Fibroblast of mammary gland (primary cell): ENCODE data around the gene ULBP2.
"Not testable (repeated sequence)": the region's sequence is repeated elsewhere in the genome, so short reads cannot be mapped to it uniquely, and the experiment has no call there.

Experiments
- DNase-seq: peaks from one replicate; pipeline ENCODE4 v3.0.0-alpha.2; 2010; ENCODE audit warnings: low read depth
- H3K4me3 ChIP-seq: 2 replicates; pipeline ENCODE4 v1.5.1; 2011; ENCODE audit warnings: low read depth, mild to moderate bottlenecking, low read length, moderate library complexity; ENCODE audit not compliant: control insufficient read depth
- CTCF ChIP-seq: conservative IDR thresholded peaks from 2 replicates; pipeline ENCODE4 v1.5.1; 2011; ENCODE audit warnings: low read depth, low read length, inconsistent platforms; ENCODE audit not compliant: control insufficient read depth, insufficient read depth

Gene ULBP2

DNA sequence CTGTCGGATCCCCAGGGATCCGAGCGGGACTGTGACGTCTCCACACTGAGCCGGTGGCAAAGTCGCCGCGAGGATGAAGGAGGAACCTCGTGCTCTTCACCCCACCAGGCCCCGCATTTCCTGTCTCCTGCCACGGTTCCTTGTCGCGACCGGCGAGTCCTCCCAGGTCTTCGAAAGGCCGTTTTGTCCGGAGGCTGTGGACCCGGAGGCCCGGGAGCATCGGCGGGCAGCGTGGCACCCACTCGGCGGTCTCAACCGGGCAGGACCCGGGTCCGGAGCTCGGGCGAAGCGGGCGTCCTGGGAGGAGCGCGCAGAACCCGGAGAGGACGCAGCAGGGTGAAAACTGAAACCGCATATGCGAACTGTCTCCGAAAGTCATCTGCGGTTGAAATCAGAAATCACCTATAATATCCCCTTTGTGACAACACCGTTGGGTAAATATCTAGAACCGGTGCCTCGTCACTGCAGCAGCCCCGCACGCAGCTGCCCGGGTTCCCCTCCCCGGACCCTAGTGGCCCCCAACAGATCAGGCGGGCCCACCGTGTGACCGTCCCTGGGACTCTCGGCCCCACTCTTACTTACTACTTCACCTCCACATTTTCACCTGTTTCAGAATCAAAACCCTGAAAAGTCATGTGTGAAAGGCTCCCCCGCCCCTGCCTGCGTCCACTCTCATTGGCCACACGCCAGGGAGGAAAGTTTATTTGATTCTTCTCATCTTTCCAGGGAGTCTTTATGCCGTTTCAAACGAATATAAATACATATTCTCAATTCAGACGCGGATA is 3.1 kb upstream of the ULBP2 start:
- no peak for DNase-seq
- no peak for TF ChIP-seq CTCF
- peak overlapping the region; percentile 37 for H3K4me3 ChIP-seq

GRCh38 chr6:149939356-149939648 is 2.5 kb upstream of the ULBP2 start:
- no peak overlapping the region for H3K4me3 ChIP-seq
- TF ChIP-seq CTCF = no peak
- no peak for DNase-seq

DNA sequence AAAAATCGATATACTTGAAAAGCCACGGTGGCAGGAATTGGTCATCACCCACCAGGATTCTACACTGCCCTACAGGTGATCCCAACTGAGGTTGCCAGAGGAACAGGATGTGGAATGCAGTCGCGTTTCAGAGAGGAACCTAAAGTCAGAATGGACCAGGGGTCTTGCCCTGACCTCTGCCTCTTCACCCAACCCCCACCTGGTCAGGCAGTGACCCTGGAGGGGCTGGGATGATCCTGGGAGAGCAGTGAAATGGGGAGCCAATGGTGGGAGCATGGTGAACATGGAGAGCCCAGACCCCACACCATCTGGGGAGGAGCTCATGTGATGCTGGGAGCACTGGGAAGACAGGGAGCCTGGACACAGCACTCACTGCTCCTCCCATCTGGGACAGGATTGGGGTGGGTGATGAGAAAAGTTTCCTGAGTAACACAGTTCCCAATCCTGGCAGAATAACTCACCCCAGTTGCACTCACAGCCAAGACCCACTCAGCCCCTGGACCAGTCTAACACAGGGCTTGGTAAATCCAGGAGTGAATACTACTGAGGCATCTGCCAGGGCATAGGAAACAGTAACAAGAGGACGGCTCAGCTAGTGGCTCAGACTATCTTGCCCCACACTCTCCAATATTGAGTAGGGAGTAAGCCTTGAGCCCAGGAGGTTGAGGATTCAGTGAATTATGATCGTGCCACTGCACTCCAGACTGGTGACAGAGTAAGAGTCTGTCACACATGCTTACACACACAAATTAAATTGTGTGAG is 1.7 kb upstream of the ULBP2 start:
- H3K4me3 ChIP-seq = no peak overlapping the region
- no peak for TF ChIP-seq CTCF
- peak; percentile 37 for DNase-seq

DNA sequence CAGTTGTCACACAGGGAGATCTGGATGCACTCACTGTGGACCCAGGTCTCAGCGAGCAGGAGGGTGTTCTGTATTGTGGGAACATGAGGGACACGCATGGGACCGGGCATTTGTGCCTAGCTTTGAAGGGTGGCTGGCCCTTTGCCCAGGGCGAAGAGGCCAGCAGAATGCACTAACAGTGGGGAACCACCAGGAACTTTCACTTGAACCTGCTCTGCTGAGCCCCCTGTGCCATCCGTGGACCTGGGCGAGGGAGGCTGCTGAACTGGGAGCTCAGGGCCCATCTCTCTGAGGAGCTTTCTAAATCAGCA is 1.2 kb upstream of the ULBP2 start:
- no peak for DNase-seq
- TF ChIP-seq CTCF = no peak
- no peak overlapping the region for H3K4me3 ChIP-seq

- DNase-seq = no peak
- H3K4me3 ChIP-seq = peak overlapping the region; percentile 51
- no peak for TF ChIP-seq CTCF
Measured at GRCh38 chr6:149942461-149942829, 631 bp downstream of the ULBP2 start.

- DNase-seq, H3K4me3 ChIP-seq: not testable (repeated sequence)
Measured at GRCh38 chr6:149943321-149943720, 1.5 kb downstream of the ULBP2 start.

- DNase-seq, H3K4me3 ChIP-seq: not testable (repeated sequence)
Measured at GRCh38 chr6:149945276-149945675, 3.5 kb downstream of the ULBP2 start.

DNA sequence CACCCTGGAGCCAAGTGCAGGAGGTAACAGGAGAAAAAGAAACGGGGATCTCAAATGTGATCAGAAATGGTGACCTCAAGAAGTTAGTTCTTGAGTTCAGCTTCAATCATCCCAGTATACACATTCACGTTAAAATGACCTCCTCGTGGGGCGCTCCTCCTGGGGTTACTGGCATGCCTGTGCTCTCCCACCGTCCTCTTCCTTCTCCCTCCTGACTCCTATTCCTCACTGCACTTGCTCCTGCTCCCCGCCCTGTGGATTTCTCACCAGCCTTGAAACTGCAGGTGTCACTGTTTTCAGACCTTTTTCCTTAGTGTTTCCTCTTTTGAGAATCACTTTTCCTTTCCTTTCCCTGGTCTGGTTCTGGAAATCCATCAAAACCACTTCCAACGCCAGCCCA is 4.8 kb downstream of the ULBP2 start:
- DNase-seq, H3K4me3 ChIP-seq: not testable (repeated sequence)

DNA sequence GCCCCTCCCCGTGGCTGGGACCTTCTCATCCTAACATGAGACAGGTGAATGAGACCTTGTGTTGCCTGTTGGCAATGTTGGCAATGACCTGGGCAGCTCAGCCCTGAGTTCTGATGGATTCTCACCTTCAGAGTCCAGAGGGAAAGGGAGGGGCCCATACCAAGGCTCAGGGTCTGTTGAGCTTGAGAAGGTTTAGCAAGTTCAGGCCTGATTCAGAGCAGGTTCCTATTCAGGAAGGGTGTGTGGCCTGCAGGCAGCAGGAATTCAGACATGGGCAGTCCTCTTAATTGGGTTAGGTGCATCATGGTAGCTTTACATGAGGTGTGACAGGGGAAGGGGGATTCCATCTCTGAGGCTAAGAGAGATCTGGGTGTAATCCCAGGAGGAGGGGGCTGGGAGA is 5.7 kb downstream of the ULBP2 start:
- DNase-seq, H3K4me3 ChIP-seq: not testable (repeated sequence)
